Activated CD8-positive, alpha-beta T cell treated with anti-CD3 and anti-CD28 coated beads for 36 hours (primary cell): Measurements from ENCODE around the gene PITX2. TPM values are rescaled to one million over a fixed set of nuclear protein-coding genes. Genes with fewer than 3 reads are reported as not detected.

Source experiments
- ATAC-seq: fragments of 200-7000 bp; cut with Tn5 transposase; one replicate; pipeline ENCODE4 v1.10.0; 2021; ENCODE audit warnings: mild to moderate bottlenecking, moderate library complexity
- CTCF ChIA-PET: fragments of 350-600 bp; sonication (Branson Sonifier 250); formaldehyde crosslinking; loops from one replicate; lab custom pipeline; 2021; ENCODE audit warnings: antibody characterized with exemption; lab: Charles Lee
- POLR2A ChIA-PET: fragments of 350-600 bp; sonication (Branson Sonifier 250); formaldehyde crosslinking; loops from one replicate; lab custom pipeline; 2021; ENCODE audit warnings: antibody characterized with exemption; lab: Charles Lee
- DNase-seq: peaks from one replicate; pipeline ENCODE4 v3.0.0-alpha.2; 2020
- H3K27ac Mint-ChIP-seq: one replicate; pipeline ENCODE4 v1.8.0; 2021; ENCODE audit warnings: mild to moderate bottlenecking, mixed read lengths
- H3K27me3 Mint-ChIP-seq: one replicate; pipeline ENCODE4 v1.8.0; 2021; ENCODE audit warnings: mixed read lengths
- H3K36me3 Mint-ChIP-seq: one replicate; pipeline ENCODE4 v1.8.0; 2021; ENCODE audit warnings: low read depth, mixed read lengths
- H3K4me1 Mint-ChIP-seq: one replicate; pipeline ENCODE4 v1.8.0; 2021; ENCODE audit warnings: low read depth, mixed read lengths
- H3K4me3 Mint-ChIP-seq: one replicate; pipeline ENCODE4 v1.8.0; 2021; ENCODE audit warnings: mild to moderate bottlenecking, moderate library complexity, mixed read lengths
- H3K9me3 Mint-ChIP-seq: one replicate; pipeline ENCODE4 v1.8.0; 2021; ENCODE audit warnings: mixed read lengths
- CTCF ChIP-seq: fragments of 200-600 bp; IDR thresholded peaks from one replicate; pipeline ENCODE4 v1.8.0; 2022; ENCODE audit warnings: antibody characterized with exemption, mild to moderate bottlenecking
- intact Hi-C: fragments of 100-400 bp; cut with micrococcal nuclease; formaldehyde crosslinking; loops from one replicate; pipeline ENCODE4 v1.10.0; 2022
- total RNA-seq, 2 experiments: library from RNA; stranded (reverse); gene quantifications; one replicate each; pipeline ENCODE4 v1.2.3, GENCODE V29; 2021

PITX2 gene
- not detected for total RNA-seq

- intact Hi-C loops, result no loop called here
- peak within 1 kb of the TSS; percentile 61 for H3K4me3 Mint-ChIP-seq
- H3K9me3 Mint-ChIP-seq, result no peaks in the 10 kb centered on the region
- no peak for TF ChIP-seq CTCF
- ChIA-PET CTCF (interaction anchor here (1.3 kb wide), 1 partner anchor 624 kb away, joined by 4 read pairs; no protein-coding TSS in a partner anchor), POLR2A (no interaction called here)
- peak; percentile 77 for DNase-seq
- H3K4me1 Mint-ChIP-seq, result peaks cover 23% of the 10 kb centered on the region
- H3K36me3 Mint-ChIP-seq, result no peaks in the 10 kb centered on the region
- H3K27ac Mint-ChIP-seq, result no peak within 1 kb of the TSS
- peaks cover 89% of the 10 kb centered on the region for H3K27me3 Mint-ChIP-seq
- ATAC-seq, result peak; percentile 96
These were observed at the start of gene PITX2 for GRCh38 chr4:110622841-110623717. Gene PITX2 (minus strand): TSS chr4:110623077. CDS start chr4:110622460, 617 bp downstream.

- intact Hi-C loops, result no loop called here
- Mint-ChIP-seq H3K27me3 (peaks cover 5% of the 10 kb centered on the region), H3K36me3 (no peaks in the 10 kb centered on the region), H3K27ac (no peak overlapping the region), H3K4me3 (no peak overlapping the region), H3K4me1 (no peaks in the 10 kb centered on the region), H3K9me3 (no peaks in the 10 kb centered on the region)
- ATAC-seq, result no peak
- DNase-seq, result no peak
- no peak for TF ChIP-seq CTCF
- ChIA-PET CTCF (no interaction called here), POLR2A (no interaction called here)
These were observed 48.8 kb upstream of the PITX2 start for GRCh38 chr4:110671679-110672078.

GRCh38 chr4:110669663-110670062 lies 46.8 kb upstream of the PITX2 start:
- Mint-ChIP-seq H3K9me3 (no peaks in the 10 kb centered on the region), H3K4me1 (no peaks in the 10 kb centered on the region), H3K36me3 (no peaks in the 10 kb centered on the region), H3K4me3 (no peak overlapping the region), H3K27ac (no peak overlapping the region), H3K27me3 (peaks cover 5% of the 10 kb centered on the region)
- CTCF ChIA-PET, result no interaction called here
- ATAC-seq, result no peak
- TF ChIP-seq CTCF, result no peak
- DNase-seq, result no peak
- POLR2A ChIA-PET, result no interaction called here
- intact Hi-C loops, result no loop called here

- no peak for TF ChIP-seq CTCF
These were observed 45.8 kb upstream of the PITX2 start for GRCh38 chr4:110668463-110669235.

GRCh38 chr4:110667670-110668069 lies 44.8 kb upstream of the PITX2 start:
- ATAC-seq (no peak), DNase-seq (no peak)
- intact Hi-C loops, result no loop called here
- TF ChIP-seq CTCF, result no peak
- CTCF ChIA-PET, result no interaction called here
- H3K4me1 Mint-ChIP-seq, result no peaks in the 10 kb centered on the region
- no peaks in the 10 kb centered on the region for H3K36me3 Mint-ChIP-seq
- no peaks in the 10 kb centered on the region for H3K9me3 Mint-ChIP-seq
- POLR2A ChIA-PET, result no interaction called here
- no peak overlapping the region for H3K4me3 Mint-ChIP-seq
- no peak overlapping the region for H3K27ac Mint-ChIP-seq
- H3K27me3 Mint-ChIP-seq, result peaks cover 9% of the 10 kb centered on the region

More at GRCh38 chr4:110668463-110669235, 45.8 kb upstream of the PITX2 start:
- no peaks in the 10 kb centered on the region for H3K4me1 Mint-ChIP-seq
- no peak overlapping the region for H3K27ac Mint-ChIP-seq
- H3K27me3 Mint-ChIP-seq, result peaks cover 8% of the 10 kb centered on the region
- H3K36me3 Mint-ChIP-seq, result no peaks in the 10 kb centered on the region
- CTCF ChIA-PET, result no interaction called here
- POLR2A ChIA-PET, result no interaction called here
- H3K9me3 Mint-ChIP-seq, result no peaks in the 10 kb centered on the region
- DNase-seq, result no peak
- no peak overlapping the region for H3K4me3 Mint-ChIP-seq
- ATAC-seq, result no peak
- intact Hi-C loops, result no loop called here
